Measurements from ENCODE around the gene ZNF689. TPM values are rescaled to one million over a fixed set of nuclear protein-coding genes. Genes with fewer than 3 reads are reported as not detected.

ZNF689 gene
- polyA plus RNA-seq, 2 of the 4 experiments (the other 2 are of a cell fraction) = 6.8 to 7.4 TPM

- 0 out of 3 replicates have a peak, but pooled peaks cover 4% of the 10 kb centered on the region for H3K4me1 ChIP-seq
- POLR2A ChIA-PET = no interaction called here
- no peak for TF ChIP-seq EP300 (IDR thresholded peaks at IDR 0.05)
- no peak for TF ChIP-seq HOXB5 (CRISPR knock-in tag; IDR thresholded peaks at IDR 0.05)
- no peak for TF ChIP-seq RARB (CRISPR knock-in tag; IDR thresholded peaks at IDR 0.05)
- no peak for TF ChIP-seq CBX8 (IDR thresholded peaks at IDR 0.05)
- TF ChIP-seq JUN (IDR thresholded peaks at IDR 0.05) = no peak
- TF ChIP-seq FOSL2 (IDR thresholded peaks at IDR 0.05) = no peak
- no peak for TF ChIP-seq FOSL2 (CRISPR knock-in tag; IDR thresholded peaks at IDR 0.05)
- TF ChIP-seq NFE2L2 (conservative IDR thresholded peaks at IDR 0.05; ENCODE audit: low read length) = no peak
- no peak for TF ChIP-seq BHLHE40 (IDR thresholded peaks at IDR 0.05; ENCODE audit: low read depth, low read length)
- TF ChIP-seq CHD4 (IDR thresholded peaks at IDR 0.05; ENCODE audit: borderline replicate concordance) = no peak
- no peak for TF ChIP-seq ESRRA (IDR thresholded peaks at IDR 0.05; ENCODE audit: borderline replicate concordance, low read length)
- no peak for TF ChIP-seq RNF2 (IDR thresholded peaks at IDR 0.05; ENCODE audit: borderline replicate concordance, low read depth)
- no peak for TF ChIP-seq HEYL (CRISPR knock-in tag; IDR thresholded peaks at IDR 0.05)
- TF ChIP-seq RCOR1 (IDR thresholded peaks at IDR 0.05; ENCODE audit: low read depth, low read length) = no peak
- no peak for TF ChIP-seq EHMT2 (IDR thresholded peaks at IDR 0.05; ENCODE audit: low read depth)
- TF ChIP-seq HMGXB4 (CRISPR knock-in tag; IDR thresholded peaks at IDR 0.05; ENCODE audit: borderline replicate concordance) = no peak
- no peak for TF ChIP-seq ZSCAN20 (CRISPR knock-in tag; IDR thresholded peaks at IDR 0.05)
- no peak for TF ChIP-seq CHD2 (IDR thresholded peaks at IDR 0.05; ENCODE audit: low read length, partially characterized antibody)
- no peak for TF ChIP-seq MAFK (IDR thresholded peaks at IDR 0.05; ENCODE audit: partially characterized antibody)
- TF ChIP-seq SMC3 (IDR thresholded peaks at IDR 0.05) = no peak
- no peak overlapping the region for H3K4me3 ChIP-seq
- H3K9me3 ChIP-seq = no peaks in the 10 kb centered on the region
- FAIRE-seq (no peak), DNase-seq (ENCODE audit: low read depth in 1 of 2, low spot score in 1 of 2) (no peak), ATAC-seq (no peak)
- H3K27ac ChIP-seq = no peak overlapping the region
- 60% methylated on average over 6 of the region's 6 CpGs for WGBS (ENCODE audit: missing lambda C conversion rate)
- no peak overlapping the region for H3K4me2 ChIP-seq
- CTCF ChIA-PET = interaction anchor here (1.2 to 3.3 kb wide), 2 partner anchors 16 to 216 kb away, joined by 5 to 12 read pairs; partner anchors contain the start of gene DCTPP1
These were observed 35.5 kb upstream of the ZNF689 start for GRCh38 chr16:30645727-30646126.

- no peaks in the 10 kb centered on the region for H3K4me1 ChIP-seq
These were observed 34.2 kb upstream of the ZNF689 start for GRCh38 chr16:30644334-30644830.

More at GRCh38 chr16:30644334-30644830, 34.2 kb upstream of the ZNF689 start:
- ChIA-PET POLR2A (interaction anchor here (0.7 to 1.2 kb wide), 2 partner anchors 10 to 14 kb away, joined by 3 read pairs; no protein-coding TSS in a partner anchor), CTCF (interaction anchor here (0.6 to 3.3 kb wide), 5 partner anchors 14 to 251 kb away, joined by 3 to 12 read pairs (median 6); partner anchors contain the start of genes DCTPP1 and FBRS)
- H3K4me3 ChIP-seq = no peak overlapping the region
- no peaks in the 10 kb centered on the region for H3K9me3 ChIP-seq
- DNase-seq (ENCODE audit: low read depth in 1 of 2, low spot score in 1 of 2) (no peak), ATAC-seq (no peak), FAIRE-seq (no peak)
- H3K27ac ChIP-seq = no peak overlapping the region
- 69% methylated on average over 4 of the region's 4 CpGs for WGBS (ENCODE audit: missing lambda C conversion rate)
- H3K4me2 ChIP-seq = no peak overlapping the region
- TF ChIP-seq CEBPB (IDR thresholded peaks at IDR 0.05) (no peak), JUN (IDR thresholded peaks at IDR 0.05) (no peak), RNF2 (IDR thresholded peaks at IDR 0.05; ENCODE audit: borderline replicate concordance, low read depth) (no peak), ATOH8 (CRISPR knock-in tag; IDR thresholded peaks at IDR 0.05; ENCODE audit: low read depth) (no peak), HEYL (CRISPR knock-in tag; IDR thresholded peaks at IDR 0.05) (no peak), HES2 (IDR thresholded peaks at IDR 0.05) (no peak), EP300 (IDR thresholded peaks at IDR 0.05) (no peak), HOXB5 (CRISPR knock-in tag; IDR thresholded peaks at IDR 0.05) (no peak), TP53 (CRISPR knock-in tag; IDR thresholded peaks at IDR 0.05) (no peak), JUNB (IDR thresholded peaks at IDR 0.05) (no peak), NPAS2 (CRISPR knock-in tag; IDR thresholded peaks at IDR 0.05; ENCODE audit: borderline replicate concordance) (no peak), POLR2A (IDR thresholded peaks at IDR 0.05; ENCODE audit: low read length) (no peak), ELK1 (IDR thresholded peaks at IDR 0.05; ENCODE audit: low read depth, low read length) (no peak), CTCF (IDR thresholded peaks at IDR 0.05) (no peak), E2F6 (IDR thresholded peaks at IDR 0.05; ENCODE audit: borderline replicate concordance, low read depth) (no peak), MAFK (IDR thresholded peaks at IDR 0.05; ENCODE audit: partially characterized antibody) (no peak), RARB (CRISPR knock-in tag; IDR thresholded peaks at IDR 0.05) (no peak)

Measured in A549 (cell line).